NCI-H1694 treated with DMSO at 0.1 percent for 48 hours (cell line): ENCODE data around the gene RRP1B.
"Not testable (repeated sequence)": the region's sequence is repeated elsewhere in the genome, so short reads cannot be mapped to it uniquely, and the experiment has no call there.

Experiments used
- DNase-seq: peaks from one replicate; lab custom pipeline; 2025; lab: John Stamatoyannopoulos, UW

Gene RRP1B

DNA sequence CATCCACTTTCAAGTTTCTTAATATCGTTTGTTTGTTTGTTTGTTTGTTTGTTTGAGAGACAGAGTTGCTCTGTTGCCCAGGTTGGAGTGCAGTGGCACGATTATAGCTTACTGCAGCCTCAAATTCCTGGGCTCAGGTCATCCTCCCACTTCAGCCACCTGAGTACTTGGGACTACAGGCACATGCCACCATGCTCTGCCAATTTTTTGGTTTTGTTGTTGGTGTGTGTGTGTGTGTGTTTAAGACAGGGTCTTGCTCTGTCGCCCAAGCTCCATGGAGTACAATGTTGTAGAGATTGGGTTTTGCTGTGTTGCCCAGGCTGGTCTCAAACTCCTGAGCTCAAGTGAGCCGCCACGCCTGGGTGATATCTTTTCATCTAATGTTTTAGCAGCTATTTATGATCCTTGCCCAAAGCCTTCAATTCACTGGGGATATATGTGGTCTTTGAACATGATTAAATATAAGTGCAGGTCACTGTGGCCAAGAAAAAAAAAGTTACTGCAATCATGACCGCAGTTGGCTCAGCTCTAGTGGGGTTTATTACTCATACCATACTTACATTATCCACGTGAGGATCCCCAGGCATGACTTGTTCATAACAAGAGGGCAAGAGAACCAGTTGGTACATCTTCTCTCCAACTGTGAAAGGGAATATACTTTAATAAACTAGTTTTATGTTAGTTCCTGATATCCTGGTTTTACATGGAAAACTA, 8.0 kb downstream of the RRP1B start:
- no peak for DNase-seq

- DNase-seq = no peak
Observed at GRCh38 chr21:43669828-43670605, 10.7 kb downstream of the RRP1B start.

- DNase-seq = no peak
Observed at GRCh38 chr21:43675871-43676270, 16.5 kb downstream of the RRP1B start.

- DNase-seq = no peak
Observed at GRCh38 chr21:43676391-43676790, 17.0 kb downstream of the RRP1B start.

DNA sequence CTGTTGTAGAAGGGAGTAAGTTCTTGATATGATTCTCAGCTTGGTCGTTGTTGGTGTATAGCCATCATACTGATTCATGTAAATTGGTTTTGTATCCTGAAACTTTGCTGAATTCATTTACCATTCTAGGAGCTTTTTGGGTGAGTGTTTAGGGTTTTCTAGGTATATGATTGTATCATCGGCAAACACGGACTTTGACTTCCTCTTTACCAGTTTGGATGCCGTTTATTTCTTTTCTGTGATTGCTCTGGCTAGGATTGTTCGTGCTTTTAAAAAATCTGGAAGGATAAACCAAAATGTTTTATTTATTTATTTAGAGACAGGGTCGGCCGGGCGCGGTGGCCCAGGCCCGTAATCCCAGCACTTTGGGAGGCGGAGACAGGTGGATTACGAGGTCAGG, 20.6 kb downstream of the RRP1B start:
- no peak for DNase-seq

DNA sequence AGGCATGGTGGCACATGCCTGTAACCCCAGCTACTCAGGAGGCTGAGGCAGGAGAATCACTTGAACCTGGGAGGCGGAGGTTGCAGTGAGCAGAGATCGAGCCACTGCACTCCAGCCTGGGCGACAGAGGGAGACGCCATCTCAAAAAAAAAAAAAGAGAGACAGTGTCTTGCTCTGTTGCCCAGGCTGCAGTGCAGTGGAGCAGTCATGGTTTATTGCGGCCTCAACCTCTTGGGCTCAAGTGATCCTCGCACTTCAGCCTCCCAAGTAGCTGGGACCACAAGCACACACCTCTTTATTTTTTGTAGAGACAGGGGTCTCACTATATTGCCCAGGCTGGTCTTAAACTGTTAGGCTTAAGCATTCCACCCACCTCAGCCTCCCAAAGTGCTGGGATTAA, 21.1 kb downstream of the RRP1B start:
- not testable (repeated sequence) for DNase-seq

DNA sequence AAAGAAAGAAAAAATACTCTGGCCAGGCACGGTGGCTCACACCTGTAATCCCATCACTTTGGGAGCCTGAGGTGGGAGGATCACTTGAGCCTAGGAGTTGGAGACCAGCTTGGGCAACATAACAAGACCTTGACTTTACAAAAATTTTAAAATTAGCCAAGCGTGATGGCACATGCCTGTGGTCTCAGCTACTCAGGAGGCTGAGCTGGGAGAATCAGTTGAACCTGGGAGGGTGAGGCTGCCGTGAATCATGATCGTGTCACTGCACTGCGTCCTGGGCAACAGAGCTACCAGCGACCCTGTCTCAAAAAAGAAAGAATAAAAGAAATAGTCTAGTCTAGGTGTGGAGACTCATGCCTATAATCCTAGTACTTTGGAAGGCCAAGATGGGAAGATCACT, 22.3 kb downstream of the RRP1B start:
- DNase-seq = no peak

- DNase-seq = no peak
Observed at GRCh38 chr21:43684424-43684823, 25.1 kb downstream of the RRP1B start.

DNA sequence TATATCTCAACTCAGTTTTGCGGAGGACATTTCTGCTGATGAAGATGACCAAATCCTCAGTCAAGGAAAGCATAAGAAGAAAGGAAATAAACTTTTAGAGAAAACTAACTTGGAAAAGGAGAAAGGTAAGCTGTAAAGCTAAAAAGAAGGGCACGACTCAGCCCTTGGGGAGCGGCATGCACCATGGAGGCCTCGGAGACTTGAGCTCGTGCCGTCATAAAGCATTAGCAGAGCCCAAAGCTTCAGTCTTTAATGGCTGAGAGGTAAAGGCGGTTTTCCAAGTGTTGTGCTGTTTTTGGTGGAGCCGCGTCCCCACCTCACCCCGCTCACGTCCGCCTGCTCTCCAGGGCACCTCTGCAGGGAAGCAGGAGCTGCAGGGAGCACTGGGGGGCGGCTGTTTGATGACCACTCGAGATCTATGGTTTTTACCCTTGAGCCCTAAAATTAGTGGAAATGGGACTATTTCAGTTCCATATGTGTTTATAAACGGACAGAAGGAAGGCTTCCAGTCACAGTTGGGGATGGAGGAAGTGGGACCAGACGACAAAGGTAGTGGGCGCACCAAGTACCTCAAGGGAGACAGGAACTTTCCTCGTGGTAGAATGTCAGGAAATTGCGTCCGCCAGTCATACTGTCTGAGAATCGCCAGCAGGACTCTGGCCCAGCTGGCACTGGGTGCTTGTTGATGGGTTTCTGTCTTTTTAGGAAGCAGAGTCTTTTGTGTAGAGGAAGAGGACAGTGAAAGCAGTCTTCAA, 27.6 kb downstream of the RRP1B start:
- DNase-seq = no peak

DNA sequence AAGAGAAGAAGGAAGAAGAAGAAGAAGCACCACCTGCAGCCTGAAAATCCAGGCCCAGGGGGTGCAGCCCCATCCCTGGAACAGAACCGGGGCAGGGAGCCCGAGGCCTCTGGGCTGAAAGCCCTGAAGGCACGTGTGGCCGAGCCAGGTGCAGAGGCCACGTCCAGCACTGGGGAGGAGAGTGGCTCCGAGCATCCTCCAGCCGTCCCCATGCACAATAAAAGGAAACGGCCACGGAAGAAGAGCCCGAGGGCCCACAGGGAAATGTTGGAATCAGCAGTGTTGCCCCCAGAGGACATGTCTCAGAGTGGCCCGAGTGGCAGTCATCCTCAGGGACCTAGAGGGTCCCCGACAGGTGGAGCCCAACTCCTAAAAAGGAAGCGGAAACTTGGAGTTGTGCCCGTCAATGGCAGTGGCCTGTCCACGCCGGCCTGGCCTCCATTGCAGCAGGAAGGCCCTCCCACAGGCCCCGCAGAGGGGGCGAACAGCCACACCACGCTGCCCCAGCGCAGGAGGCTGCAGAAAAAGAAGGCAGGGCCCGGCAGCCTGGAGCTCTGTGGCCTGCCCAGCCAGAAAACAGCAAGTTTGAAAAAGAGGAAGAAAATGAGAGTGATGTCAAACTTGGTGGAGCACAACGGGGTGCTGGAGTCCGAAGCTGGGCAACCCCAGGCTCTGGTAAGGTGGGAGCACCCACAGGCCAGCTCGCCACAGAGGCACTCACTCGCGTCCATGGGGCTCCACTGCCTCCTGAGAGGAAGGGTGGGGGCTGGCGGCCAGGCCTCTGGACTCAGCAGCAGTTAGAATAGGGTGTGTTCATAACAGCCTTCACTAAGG, 28.4 kb downstream of the RRP1B start:
- DNase-seq = no peak

DNA sequence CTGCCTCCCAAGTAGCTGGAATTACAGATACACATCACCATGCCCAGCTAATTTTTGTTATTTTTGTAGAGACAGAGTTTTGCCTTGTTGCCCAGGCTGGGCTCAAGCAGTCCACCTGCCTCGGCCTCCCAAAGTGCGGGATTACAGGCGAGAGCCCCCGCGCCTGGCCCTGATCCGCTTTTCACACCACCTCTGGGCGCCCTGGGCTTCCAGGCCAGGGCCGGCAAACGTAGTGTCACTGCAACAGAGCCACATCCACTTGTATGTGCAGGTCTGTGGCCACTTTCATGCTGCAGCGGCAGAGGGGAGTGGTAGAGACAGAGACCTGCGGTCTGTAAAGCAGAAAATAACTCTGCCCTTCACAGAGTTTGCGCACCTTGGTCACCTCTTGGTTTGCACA, 29.5 kb downstream of the RRP1B start:
- no peak for DNase-seq

GRCh38 chr21:43689556-43690337, 30.4 kb downstream of the RRP1B start:
- no peak for DNase-seq

DNA sequence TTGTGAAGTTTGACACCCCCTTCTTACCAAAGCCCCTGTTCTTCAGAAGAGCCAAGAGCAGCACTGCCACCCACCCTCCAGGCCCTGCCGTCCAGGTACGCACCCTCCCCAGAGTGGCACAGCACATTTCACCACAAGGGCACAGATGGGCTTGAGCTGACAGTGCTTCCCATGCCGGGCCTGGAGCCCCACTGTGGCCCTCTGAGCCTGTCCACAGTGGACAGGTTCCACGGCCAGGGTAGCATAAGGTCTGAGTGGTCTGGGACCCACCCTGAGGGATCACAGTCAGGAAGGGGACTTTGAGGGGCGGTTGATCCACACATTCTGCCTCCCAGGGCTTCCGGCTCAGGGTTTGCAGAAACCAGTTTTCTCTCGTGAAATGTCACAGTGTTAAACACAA, 31.0 kb downstream of the RRP1B start:
- DNase-seq = no peak

GRCh38 chr21:43691086-43691795, 31.9 kb downstream of the RRP1B start:
- no peak for DNase-seq

DNA sequence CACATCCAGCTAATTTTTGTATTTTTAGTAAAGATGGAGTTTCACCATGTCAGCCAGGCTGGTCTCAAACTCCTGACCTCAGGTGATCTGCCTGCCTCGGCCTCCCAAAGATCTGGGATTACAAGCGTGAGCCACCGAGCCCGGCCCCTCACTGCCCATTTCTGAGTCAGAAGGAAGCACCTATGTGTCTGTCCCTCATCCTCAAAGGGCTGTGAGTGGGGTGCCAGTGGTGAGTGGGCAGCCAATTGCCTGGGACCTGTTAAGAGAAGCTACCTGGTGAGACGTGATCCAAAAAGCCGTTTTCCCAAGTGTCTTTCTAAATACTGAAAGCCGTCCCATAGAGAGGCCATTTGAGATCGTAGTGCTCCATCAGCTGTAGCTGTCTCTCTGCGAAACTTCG, 32.4 kb downstream of the RRP1B start:
- DNase-seq = no peak

DNA sequence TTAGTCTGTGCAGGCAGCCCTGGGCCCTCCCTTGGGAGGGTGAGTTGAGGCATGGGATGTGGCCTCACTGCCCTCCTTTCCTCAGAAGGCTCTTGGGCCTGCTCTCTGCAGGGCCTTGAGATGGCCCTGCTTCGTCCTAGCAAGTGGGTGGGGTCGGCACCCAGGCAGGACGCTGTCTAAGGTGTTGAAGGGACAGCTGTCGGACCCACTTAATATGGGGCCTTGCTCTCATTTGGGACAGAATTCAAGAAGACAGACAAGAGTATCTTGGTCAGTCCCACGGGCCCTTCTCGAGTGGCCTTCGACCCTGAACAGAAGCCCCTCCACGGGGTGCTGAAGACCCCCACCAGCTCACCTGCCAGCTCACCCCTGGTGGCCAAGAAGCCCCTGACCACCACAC, 33.6 kb downstream of the RRP1B start:
- DNase-seq = no peak

DNA sequence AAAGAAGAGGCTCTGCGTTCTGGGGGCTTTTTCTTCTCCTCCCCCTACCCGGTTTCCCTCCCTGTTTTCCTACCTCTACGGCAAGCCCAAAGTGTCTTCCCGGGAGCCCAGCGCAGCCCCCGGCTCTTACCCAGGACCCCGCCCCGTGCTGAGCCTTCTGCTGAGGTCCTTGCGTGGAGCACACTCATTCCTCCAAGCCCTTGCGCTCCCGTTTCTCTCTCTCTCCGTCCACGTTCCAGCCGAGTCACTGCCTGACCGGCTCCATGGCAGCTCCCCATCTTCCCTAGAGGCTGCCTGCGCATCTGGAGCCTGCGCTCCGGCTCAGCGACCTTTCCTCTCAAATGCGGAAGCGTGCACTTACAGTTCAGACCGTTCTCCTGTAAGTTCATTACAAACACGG, 34.6 kb downstream of the RRP1B start:
- DNase-seq = no peak

- DNase-seq = no peak
Observed at GRCh38 chr21:43694437-43695079, 35.2 kb downstream of the RRP1B start.

DNA sequence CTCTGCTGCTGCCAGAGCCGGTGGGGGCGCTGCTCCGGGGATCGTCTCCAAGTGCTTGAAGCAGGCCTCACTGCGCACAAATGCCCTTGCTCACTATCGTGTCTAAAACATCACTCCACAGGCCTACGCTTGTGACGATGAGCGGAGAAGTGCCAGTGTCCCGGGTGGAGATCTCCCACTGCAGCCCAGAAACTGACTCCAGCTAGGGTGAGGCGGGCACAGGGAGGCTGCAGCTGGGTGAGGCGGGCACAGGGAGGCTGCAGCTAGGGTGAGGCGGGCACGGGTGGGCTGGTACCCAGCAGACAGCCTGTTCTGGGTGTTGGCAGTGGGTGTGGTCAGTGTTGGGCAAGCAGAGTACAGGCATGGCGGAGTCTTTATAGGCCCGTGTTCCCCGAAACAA, 36.9 kb downstream of the RRP1B start:
- DNase-seq = no peak
